ENCODE data around the gene CBX6.
"Not testable (repeated sequence)": the region's sequence is repeated elsewhere in the genome, so short reads cannot be mapped to it uniquely, and the experiment has no call there.

CBX6 gene

DNA sequence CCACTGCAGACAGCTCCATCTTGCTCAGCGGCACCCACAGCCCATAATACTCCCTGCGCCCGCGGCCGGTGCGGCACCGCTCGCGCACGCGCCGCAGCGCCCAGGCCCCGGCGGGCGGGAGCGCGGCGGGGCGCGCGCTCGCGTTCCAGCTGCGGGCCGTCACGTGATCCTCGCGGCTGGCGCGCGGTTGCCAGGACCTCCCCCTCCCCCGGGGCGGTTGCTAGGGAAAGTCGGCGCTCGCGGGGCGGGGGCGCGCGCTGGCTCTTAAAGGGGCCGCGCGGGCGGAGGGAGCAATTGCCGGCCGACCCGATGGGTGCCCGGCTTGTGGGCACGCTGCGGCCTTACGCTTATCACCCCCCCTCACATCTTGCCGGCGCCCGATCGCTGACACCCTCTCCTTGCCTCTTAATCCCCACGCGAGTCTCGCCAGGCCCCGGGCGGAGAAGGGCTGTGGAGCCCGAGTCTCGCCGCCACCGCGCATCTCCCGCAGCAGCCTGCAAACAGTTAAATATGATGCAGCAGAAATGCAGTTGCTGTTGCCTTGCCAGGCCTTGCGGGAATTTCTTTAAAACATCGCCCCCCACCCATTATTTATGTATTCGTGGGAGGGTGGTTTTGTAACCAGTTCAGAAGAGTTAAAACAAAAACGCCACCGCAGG, at the start of gene CBX6:
TSS of gene CBX6 (minus strand) at position 45 of the 659 bp plus-strand sequence. CDS start at position 19, 26 bp downstream.
- peak; percentile 90 for DNase-seq

DNA sequence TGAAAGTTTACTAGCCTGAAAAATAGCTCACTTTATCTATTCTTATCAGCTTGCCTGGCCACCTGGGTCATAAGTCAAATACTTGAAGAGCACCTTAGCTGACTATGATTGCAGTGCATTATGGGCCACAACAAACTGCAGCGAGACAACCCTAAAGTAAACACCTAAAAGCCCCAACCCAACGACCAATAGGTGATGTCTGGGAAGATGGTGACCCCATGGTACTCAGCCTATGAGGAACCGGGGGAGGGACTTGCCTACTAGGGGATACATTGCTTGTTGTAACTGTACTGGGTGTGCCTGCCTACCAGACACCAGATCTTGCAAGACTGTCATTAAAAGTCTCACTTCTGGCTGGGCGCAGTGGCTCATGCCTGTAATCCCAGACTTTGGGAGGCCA, 49.8 kb upstream of the CBX6 start:
- DNase-seq: no peak

DNA sequence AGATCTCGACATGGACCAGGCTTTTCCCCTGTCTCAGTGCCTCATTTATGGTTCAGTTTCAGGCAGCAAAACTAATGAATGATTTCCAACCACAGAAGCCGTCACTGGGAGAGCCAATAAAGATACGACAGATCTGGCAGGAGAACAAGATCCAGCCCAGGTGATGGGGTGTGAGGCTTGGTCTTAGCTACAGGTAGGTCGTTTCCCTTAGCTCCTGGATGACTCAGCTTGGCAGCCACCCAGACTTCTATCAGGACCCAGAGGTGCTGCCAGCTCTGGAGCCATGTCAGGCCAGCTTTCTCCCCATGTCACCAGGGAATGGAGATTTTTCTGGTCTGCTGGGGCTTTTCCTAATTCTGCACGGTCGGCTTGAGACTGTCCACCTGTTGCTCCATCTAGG, 49.1 kb upstream of the CBX6 start:
- no peak for DNase-seq

DNA sequence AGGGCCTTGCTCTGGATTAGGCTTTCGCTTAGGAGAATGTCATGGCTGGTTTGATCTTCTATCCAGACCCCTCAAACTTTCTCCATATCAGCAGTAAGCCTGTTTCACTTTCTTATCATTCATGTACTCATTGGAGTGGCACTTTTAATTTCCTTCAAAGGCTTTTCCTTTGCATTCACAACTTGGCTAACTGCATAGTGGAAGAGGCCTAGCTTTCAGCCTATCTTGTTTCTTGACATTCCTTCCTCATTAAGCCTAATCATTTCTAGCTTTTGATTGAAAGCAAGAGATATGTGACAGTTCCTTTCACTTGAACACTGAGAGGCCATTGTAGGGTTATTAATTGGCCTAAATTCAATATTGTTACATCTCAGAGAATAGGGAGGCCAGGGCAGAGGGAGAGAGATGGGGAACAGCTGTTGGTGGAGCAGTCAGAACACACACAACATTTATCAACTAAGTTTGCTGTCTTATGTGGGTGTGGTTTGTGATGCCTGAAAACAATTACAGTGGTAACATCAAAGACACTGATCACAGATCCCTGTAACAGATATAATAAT, 47.7 kb upstream of the CBX6 start:
- no peak for DNase-seq

DNA sequence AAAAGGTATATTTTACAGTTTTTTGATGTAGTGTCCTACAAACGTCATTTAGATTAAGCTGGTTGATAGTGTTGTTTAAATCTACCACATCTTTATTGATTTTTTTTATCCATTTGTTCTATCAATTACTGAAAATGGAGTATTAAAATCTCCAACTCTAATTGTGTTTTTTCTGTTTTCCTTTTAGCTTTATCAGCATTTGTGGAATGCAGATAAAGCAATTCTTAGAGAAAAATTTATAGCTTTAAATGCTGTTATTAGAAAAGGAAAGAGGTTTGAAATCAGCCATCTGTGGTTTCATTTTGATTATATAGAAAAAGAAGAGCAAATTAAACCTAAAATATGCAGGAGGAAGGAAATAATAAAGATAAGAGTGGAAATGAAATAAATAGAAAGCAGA, 39.4 kb upstream of the CBX6 start:
- DNase-seq: no peak

DNA sequence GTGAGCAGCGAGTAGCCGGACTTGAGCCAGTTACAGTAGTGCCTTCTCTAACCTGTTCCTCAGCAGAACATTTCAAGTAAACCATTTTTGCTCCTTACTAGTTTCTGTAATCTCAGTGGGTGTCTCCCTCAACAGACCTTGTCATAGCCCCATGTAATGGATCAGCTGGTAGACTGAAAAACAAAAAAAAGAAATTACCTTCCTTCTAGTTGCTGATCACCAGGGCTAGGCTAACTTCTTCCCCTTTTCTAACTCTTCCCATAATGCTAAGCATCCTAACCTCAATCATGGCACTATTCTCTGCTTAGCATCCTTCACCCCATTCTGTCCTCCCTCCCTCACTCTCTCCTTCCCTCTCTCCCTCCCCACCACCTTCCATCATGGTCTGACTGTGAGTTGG, 35.8 kb upstream of the CBX6 start:
- DNase-seq: no peak

DNA sequence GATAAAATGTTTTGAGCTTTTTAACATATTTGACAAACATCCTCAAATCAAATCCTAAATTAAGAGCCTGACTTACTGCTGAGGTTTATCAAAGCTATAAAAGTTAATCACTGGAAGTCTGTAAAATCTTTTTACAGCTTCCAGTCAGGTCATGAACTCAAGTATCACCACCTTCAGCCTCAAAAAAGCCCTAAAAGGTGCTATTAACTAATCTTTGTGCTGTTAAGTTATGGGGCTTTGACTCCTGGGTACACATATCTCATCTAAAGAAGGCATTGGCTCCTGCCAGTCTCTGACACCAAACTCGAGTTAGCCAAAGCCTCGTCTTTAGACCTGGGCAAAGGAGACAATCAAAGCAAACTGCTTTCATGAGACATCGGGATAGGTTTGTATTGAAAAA, 34.0 kb upstream of the CBX6 start:
- no peak for DNase-seq

DNA sequence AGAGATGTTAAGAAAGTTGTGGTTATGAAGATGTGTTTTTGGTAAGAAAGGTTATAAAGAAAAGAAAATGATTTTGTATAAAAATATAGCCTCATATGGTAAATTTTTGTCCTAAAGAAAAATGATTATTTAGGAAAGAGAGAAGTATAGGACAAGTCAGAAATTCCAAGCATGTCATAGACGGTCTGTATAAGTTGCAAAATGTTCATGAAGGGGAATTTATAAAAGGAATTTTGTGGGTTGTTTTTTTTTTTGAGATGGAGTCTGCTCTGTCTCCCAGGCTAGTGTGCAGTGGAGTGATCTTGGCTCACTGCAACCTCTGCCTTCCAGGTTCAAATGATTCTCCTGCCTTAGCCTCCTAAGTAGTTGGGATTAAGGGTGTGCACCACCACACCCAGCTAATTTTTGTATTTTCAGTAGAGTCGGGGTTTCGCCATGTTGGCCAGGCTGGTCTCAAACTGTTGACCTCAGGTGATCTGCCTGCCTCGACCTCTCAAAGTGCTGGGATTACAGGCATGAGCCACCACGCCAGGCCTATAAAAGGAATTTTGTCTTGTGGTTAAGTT, 32.1 kb upstream of the CBX6 start:
- not testable (repeated sequence) for DNase-seq

DNA sequence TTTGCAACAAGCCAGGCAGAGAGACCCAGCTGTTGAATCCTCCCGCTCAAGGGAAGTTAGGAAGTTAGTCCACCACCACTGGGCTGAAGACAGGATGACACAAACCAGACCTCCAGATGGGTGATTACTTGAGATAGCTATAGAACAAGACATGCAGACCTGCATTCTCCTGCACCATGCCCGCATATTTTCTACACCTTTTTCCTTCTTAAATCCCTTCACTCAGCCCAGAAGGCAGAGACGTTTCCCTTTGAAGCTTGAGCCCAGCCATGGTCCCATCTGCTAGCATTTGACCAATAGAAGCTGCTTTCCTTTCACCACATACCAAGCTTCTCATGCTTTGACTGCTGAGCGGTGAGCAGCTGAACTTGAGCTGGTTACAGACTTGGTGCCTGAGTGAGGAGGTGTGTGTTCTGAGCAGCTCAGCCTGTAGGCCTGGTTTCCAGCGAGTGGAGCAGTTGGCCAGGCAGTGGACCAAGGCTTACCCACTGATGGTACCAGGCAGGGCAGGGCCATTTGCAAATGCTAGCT, 29.2 kb upstream of the CBX6 start:
- no peak for DNase-seq

DNA sequence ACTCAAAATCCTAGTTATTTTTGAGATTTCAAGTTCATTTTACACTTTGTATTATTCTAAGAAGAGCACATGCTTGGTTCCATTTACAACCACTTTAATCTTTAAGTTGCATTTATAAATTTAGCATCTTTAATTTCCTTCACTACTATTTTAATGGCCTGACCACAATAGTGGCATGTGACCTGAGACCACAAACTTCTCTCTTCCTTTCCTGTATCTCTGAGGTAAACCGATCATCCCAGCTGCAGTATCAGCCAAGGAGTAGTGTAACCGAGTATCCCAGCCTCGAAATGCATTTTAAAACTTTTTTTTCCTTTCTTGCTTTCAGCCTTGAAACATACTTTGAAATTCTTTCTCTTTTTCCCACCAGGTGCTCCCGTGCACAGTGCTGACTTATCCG, 28.7 kb upstream of the CBX6 start:
- no peak for DNase-seq

DNA sequence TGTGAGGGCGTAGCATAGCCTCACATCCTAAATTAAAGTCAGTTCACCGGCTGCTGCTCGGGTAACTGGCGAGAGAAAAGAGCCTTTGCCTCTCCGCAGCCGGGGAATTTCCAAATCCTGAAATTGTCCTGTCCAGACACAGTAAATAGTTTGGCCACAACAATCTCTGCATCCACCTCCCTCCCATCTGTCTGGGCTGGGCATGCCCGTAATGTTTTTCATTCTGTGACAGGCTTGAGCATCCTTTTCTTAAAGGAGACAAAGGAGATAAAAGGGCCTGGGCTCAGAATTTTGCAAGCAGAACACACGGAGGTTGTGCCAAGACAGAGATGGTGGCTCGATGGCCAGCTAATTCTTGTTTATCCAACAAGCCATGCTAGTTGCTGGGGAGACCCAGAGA, 19.2 kb upstream of the CBX6 start:
- no peak for DNase-seq

DNA sequence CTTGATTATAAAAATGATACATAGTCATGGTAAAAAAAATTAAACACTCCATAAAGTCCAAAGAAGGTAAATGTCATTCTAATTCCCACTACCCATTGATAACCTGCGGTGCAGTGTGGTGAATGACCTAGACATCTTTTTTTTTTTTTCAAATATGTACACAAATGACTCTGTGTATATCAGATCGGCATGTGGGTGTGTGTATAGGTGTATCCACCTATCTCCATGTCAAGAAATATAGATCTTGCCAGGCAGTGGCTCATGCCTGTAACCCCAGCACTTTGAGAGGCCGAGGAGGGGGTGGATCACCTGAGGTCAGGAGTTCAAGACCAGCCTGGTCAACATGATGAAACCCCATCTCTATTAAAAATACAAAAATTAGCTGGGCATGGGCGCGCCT, 18.4 kb upstream of the CBX6 start:
- DNase-seq: no peak

DNA sequence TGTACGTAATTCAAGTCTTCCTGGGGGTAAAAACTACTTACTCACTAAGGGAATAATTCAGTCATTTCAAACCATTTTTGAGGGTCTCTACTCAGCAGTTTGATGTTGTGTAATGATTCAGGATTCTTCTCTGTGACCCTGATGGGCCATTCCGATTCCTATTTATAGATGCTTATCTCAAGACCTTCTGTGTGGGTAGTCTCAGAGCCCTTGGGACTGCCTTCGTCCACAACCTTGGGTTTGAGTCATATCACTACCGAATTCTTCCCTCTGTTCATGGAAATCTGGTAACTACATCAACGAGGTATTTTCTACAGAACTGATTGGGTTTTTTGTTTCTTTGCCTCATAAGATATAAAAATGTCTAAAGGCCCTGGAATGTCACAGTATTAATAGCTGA, 14.3 kb upstream of the CBX6 start:
- no peak for DNase-seq

DNA sequence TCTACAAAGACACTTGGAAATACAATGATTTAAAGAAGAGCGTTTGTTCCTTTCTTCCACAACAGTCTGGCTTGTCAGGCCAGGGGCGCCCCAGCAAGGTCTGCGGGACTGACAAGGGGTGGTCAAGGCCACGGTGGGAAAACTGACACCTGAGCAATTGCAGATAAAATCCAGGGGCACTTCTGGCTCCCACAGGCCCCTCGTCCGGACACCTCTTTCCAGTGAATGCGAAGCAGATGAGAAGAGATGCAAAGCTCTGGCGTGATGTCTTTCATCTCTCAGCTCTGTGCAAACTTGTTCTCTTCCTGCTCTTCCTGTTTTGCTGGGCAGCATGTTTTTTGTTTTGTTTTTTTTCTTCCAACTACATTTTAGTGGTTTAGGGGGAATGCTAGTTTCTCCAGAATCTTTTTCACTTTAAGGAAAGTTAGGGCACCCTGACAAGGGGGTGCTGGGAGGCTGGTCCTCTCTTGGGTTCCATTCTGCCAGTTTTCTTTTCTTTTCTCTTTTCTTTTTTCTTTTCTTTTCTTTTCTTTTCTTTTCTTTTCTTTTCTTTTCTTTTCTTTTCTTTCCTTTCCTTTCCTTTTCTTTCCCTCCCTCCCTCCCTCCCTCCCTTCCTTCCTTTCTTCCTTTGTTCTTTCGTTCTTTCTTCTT, 11.1 kb upstream of the CBX6 start:
- DNase-seq: no peak

DNA sequence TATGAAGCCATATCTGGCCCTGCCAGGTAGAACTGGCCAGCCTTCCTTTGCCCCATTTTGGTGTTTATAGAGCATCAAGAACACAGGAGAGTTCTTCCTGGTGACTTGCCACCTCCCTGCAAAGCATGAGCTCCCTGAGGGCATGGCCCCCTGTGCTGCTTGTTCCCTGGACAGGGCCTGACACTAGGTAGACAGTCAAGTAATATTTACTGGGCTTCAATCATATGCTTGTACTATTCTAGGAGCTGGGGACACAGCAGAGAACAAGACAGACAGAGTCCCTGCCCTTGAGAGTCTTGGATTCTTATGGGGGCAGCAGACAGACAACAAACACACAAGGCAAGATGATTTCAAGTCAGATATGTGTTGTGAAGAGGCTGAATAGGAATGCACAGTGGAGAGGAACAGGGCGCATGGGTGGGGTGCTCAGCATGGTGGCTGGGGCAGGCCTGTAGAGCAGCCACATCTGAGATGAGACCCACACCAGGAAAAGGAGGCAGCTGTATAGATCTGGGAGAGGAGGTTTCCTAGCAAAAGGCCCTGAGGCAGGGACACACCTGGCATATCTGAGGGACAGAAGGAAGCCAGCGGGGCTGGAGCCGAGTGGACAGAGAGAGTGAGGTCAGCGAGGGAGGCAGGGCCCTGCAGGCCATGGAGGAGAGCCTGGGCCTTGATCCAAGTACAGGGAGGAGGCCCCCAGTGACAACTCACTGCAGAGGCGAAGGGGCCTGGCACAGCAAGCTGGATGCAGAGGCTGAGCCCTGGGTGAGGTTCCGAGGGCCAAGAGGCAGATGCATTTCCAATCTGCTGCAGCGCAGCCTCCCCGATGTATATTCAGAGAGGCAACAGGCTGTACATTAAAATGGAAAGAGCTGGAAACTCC, 10.2 kb upstream of the CBX6 start:
- DNase-seq: no peak

DNA sequence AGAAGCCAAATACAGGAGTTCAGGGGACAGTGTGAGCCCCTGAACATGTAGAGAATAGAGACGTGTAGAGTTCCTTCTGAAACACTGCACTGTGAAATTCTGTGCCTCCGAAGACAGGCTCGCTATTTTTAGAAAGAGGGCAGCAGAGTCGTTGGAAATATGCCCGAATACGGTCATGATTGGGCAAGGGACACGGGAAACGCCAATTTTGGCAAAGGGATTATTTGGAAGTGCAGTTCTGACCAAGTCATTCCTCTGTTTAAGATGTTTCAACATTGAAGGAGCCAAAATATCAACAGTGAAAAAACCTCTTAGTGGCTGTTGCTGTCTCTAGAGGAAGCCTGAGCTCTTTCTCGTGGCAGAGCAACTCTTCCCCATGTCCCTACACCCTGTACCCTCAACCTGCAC, 9.5 kb upstream of the CBX6 start:
- DNase-seq: no peak

DNA sequence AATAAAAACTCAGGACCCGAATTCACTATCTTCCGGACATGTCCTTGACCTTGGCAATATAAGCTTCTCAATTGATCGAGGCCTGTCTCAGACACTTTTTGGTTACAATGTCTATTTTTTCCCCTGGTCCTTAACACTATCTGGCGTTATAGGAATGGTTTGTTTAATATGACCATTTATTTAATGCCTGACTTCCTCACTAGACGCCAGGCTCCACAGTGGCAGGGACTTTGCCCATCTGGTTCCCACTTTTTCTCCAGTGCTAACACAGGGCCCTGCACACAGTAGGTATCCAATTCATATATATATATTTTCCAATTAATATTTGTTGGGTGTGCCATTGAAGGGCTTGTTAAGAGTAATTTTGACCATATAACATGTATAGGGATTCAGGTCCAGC, 7.9 kb upstream of the CBX6 start:
- no peak for DNase-seq

DNA sequence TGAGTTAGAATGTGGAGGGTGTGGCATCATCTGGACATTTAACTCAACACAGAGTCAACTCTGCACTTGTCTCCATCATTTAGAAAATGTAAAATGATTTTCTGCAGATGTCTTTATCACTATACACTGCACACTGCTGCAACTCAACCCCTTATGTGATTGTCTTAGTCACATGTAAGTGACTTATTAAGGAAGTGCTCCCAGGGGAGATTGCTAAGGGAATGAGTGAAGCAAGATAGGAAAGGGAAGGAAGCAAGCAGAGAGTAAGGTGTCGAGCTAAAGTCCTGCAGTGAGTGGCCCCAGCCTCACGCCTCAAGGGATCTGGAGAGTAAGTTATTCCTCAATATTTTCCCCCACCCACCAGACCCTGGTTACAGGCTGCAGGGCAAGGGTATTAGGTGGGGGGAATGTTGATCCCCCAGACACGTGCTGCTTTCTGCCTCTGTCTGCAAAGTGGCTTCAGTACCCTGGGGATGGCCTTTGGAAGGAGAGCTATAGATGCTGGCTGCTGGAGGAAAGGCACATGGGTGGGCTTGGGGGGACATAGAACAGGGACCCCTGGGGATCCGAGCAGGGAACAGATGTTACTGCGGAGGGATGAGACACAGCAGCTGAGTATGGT, 7.2 kb upstream of the CBX6 start:
- no peak for DNase-seq

DNA sequence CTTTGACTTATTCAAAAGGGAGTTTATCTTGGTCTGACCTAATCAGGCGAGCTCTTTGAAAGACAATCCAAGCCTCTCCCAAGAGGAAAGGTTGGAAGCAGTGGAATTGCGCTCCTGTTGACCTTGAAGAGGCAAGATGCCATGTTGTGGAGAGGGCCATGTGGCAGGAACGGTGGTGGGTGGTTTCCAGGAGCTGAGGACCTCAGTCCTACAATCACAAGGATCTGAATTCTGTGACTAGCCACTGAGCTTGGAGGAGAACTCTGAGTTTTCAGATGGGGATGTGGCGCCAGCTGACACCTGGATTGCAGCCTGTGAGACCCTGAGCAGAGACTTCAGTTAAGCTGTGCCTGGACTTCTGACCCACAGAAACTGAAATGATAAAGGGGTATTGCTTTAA, 6.0 kb upstream of the CBX6 start:
- no peak for DNase-seq

DNA sequence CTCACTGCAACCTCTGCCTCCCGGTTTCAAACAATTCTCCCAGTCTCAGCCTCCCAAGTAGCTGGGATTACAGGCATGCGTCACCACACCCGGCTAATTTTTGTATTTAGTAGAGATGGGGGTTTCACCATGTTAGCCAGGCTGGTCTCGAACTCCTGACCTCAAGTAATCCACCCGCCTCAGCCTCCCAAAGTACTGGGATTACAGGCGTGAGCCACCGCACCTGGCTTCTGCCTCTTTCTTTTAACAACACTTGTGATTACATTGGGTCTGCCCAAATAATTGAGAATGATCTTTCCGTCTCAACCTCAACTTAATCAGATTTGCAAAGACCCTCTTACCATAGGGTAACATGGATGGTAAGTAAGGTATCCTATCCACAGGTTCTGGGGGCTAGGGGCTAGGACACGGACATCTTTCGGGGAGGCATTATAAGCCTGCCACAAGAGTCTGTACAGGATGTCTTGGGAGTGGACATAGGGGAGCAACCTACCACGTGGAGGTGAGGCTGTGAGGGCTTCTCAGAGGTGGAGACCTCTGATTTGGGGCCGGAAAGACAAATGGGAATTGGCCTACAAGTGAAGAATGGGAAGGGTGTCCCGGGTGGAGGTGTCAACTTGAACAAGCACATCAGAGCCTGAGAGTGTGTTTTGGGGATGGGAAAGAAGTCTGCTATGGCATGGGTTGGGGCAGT, 2.7 kb upstream of the CBX6 start:
- DNase-seq: no peak

DNA sequence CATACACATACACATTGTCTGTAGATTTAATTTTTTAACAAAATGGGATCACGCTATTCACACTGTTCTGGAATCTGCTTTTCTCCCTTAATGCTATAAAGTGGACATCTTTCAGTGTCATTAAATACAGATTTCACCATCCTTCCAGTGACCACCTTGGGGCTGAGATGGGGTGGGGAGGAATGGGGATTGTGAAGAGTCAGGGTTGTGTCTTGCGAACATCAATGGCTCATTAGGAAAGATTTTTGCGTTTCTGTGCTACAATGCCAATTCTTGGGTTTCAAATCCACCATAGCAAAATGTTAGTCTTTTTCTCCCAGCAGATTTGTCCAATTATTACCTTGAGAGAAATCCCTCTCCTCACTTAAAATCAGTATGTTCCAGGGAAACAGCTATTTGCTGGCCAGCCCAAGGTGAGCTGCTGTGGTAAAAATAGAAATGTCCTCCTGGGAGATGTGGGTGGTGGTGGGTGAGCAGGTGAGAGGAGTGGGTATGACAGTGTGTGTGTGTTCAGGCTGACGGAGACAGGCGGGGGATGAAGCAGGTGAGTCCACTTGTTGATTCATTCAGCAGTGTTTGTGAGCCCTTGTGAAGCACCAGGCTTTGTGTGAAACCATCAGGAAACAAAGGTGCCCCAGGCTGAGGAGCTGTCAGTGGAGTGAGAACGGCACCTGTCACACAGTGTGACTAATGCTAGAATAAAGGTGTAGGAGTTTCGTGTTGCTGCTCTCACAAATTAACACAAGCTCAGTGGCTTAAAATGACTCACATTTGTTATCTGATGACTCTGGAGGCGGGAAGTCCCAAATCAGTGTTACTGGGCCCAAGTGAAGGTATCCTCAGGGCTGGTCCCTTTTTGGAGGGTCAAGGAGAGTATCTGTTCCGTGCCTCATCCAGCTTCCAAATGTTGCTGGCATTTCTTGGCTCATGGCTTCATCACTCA, 1.7 kb upstream of the CBX6 start:
- DNase-seq: no peak

Data from GDM1 (cell line).